Transverse colon (tissue), 4 donors: ENCODE measurements around the gene SFXN5.

Experiments
- POLR2AphosphoS5 ChIP-seq, 3 donors: sonication (generic); formaldehyde crosslinking; IDR thresholded peaks; one replicate each; pipeline ENCODE4 v1.6.1; 2016; ENCODE audit warnings: antibody characterized with exemption in 3 of 3
- TF ChIP-seq, protein P1 (sequence below), 5 experiments: fragments of 200-600 bp in 3 of 5; fragments of 450-650 bp in 2 of 5; sonication (generic) in 3 of 5; IDR thresholded peaks; 1 replicate in 2 of 5; 2 replicates in 3 of 5; pipeline ENCODE4 v1.5.1; 2016 to 2017; ENCODE audit warnings: antibody characterized with exemption in 5 of 5, inconsistent platforms in 3 of 5, mild to moderate bottlenecking in 2 of 5, moderate library complexity in 1 of 5

DNA sequence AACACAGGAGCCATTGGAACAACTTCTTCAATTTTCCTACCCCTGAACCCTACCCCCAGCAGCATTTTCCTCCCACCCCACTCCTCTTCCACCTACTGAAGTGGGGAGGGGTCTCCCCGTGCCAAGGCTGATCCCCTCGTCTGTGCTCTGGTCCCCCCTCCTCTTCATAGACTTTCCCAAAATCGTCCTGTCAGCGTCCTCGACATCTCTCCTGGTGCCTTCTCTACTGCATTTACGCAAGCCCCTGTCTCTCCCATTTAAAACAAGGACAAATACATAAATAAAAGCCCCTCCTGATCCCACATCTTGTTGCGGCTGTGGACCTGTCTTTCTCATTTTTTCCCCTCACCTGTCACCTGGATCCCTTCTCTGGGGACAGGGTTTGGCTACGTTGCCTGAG is 112.0 kb downstream of the SFXN5 start:
- TF ChIP-seq, protein P1, sequence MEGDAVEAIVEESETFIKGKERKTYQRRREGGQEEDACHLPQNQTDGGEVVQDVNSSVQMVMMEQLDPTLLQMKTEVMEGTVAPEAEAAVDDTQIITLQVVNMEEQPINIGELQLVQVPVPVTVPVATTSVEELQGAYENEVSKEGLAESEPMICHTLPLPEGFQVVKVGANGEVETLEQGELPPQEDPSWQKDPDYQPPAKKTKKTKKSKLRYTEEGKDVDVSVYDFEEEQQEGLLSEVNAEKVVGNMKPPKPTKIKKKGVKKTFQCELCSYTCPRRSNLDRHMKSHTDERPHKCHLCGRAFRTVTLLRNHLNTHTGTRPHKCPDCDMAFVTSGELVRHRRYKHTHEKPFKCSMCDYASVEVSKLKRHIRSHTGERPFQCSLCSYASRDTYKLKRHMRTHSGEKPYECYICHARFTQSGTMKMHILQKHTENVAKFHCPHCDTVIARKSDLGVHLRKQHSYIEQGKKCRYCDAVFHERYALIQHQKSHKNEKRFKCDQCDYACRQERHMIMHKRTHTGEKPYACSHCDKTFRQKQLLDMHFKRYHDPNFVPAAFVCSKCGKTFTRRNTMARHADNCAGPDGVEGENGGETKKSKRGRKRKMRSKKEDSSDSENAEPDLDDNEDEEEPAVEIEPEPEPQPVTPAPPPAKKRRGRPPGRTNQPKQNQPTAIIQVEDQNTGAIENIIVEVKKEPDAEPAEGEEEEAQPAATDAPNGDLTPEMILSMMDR (IDR thresholded peaks at IDR 0.05) = no peak
- no peak for TF ChIP-seq POLR2AphosphoS5 (IDR thresholded peaks at IDR 0.05)
